Stomach smooth muscle (tissue), 2 donors: ENCODE data around the gene PDYN.

ENCODE experiments used
- H3K27ac ChIP-seq: one replicate; pipeline ENCODE4 v1.7.0; 2013; ENCODE audit warnings: mild to moderate bottlenecking, low read length, inconsistent platforms
- H3K27me3 ChIP-seq, 2 donors: one replicate each; pipeline ENCODE4 v1.7.0; 2013; ENCODE audit warnings: low read length in 2 of 2; ENCODE audit not compliant: insufficient read depth in 2 of 2, control insufficient read depth in 1 of 2
- H3K36me3 ChIP-seq, 2 donors: one replicate each; pipeline ENCODE4 v1.7.0; 2013; ENCODE audit warnings: low read length in 2 of 2; ENCODE audit not compliant: control insufficient read depth in 2 of 2, insufficient read depth in 2 of 2
- H3K4me1 ChIP-seq: one replicate; pipeline ENCODE4 v1.7.0; 2013; ENCODE audit warnings: low read length; ENCODE audit not compliant: control insufficient read depth, insufficient read depth
- H3K4me3 ChIP-seq, 2 donors: one replicate each; pipeline ENCODE4 v1.7.0; 2013; ENCODE audit warnings: low read length in 2 of 2
- H3K9ac ChIP-seq, 2 donors: one replicate each; pipeline ENCODE4 v1.7.0; 2013; ENCODE audit warnings: low read length in 2 of 2, mild to moderate bottlenecking in 1 of 2
- H3K9me3 ChIP-seq, 2 donors: one replicate each; pipeline ENCODE4 v1.7.0; 2013; ENCODE audit warnings: low read length in 2 of 2; ENCODE audit not compliant: control insufficient read depth in 2 of 2
- donor health status: healthy.
- donor health status: Pancreatic carcinoma.

The PDYN gene

DNA sequence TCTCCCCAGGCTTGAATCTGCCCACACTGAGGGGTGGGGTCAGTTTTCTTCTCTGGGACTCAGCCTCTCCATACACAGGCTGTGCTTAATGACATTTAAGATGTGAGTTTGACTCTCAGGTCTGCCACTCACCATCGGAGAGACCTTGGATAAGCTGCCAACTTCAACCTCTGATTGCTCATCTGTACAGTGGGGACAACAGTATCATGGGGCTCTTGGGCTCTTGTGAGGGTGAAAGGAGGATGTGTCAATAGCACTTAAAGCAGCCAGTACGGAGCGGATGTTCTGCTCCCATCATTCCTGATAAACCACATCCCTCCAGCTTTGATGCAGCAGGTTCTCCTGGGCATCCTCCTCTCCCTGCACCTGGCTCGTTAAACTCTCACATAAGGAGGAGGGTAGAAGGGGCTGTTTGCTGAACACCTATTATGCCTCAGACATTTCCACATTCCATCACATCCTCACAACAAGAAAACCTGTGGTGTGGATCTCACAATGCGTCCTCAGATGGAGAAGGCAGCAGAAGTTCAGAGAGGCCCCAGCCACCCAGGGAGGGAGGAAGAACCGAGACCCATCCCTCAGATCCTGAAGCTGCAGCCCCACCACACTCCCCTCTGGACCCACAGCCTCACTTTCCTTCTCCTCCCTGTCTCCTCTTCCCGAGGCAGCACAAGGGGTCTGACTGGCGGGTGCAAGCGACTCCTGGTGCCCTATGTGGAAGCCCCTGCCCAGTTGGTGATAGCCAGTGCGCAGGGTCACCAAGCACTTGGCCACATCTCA is 1.9 kb upstream of the PDYN start:
- peaks cover 22 to 32% of the 10 kb centered on the region in 2 donors for H3K27me3 ChIP-seq
- no peak overlapping the region for H3K27ac ChIP-seq
- H3K9me3 ChIP-seq = no peaks in the 10 kb centered on the region
- H3K9ac ChIP-seq = no peak overlapping the region
- no peak overlapping the region for H3K4me3 ChIP-seq
- H3K4me1 ChIP-seq = no peaks in the 10 kb centered on the region
- no peaks in the 10 kb centered on the region for H3K36me3 ChIP-seq

DNA sequence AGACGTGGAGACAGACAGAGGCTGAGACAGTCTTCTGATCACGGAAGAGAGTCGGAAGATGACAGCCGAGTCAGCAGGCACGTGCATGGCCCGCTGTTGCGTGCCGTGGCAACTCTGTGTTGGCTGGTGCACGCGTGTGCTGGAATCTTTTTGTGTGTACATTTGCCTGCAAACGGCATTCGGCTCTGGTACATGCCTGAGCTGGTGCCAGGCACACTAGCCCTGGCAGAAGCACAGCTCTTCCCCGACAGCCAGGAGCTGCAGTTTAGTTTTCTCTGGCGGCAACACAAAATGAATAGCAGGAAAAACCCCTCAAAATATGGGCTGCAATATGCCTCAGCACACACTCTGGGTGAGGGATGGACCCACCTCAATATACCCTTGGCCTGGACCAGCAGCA is 769 bp upstream of the PDYN start:
- H3K27me3 ChIP-seq = peaks cover 22 to 37% of the 10 kb centered on the region in 2 donors

DNA sequence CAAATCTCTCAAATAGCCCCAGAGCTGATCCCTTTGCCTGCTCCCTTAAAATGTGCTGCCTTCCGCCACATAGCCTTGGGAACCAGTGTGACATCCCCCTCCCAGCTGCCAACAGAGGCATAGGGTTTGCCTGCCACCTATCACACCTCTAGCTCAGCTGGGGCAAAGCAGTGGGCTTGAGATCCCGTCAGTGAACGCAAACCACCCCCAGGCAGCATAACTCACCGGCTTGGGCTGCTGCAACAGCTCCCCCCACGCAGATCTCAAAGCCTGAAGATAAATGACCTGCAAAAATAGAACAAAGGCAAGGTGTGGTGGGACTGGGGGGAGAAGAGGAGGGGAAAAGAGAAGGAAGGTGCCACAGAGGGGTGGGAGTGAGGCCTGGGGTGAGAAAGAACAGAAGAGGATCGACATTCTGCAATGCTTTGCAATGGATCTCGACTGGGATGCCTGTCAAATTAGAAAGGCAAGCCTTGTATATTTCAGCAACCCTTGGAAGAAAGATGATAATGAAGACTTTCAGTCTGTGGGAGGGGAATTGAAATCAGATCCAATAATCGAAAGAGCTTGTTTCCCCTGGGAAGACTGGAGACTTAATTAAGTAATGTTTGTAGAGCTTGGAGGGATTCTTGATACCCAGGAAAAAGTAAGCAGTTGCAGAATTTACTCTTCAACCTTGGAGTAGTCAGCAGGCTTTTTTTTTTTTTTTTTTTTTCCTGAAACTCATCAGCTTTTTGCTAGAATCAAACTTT is 1.3 kb downstream of the PDYN start:
- Histone ChIP-seq H3K27me3 (peaks cover 21 to 35% of the 10 kb centered on the region in 2 donors), H3K9me3 (no peaks in the 10 kb centered on the region), H3K4me1 (no peaks in the 10 kb centered on the region), H3K9ac (no peak overlapping the region), H3K4me3 (no peak overlapping the region), H3K27ac (no peak overlapping the region), H3K36me3 (no peaks in the 10 kb centered on the region)

More for the DNA sequence above, 769 bp upstream of the PDYN start:
- H3K9ac ChIP-seq = no peak overlapping the region
- no peaks in the 10 kb centered on the region for H3K9me3 ChIP-seq
- H3K36me3 ChIP-seq = no peaks in the 10 kb centered on the region
- no peak overlapping the region for H3K4me3 ChIP-seq
- no peaks in the 10 kb centered on the region for H3K4me1 ChIP-seq
- H3K27ac ChIP-seq = no peak overlapping the region

DNA sequence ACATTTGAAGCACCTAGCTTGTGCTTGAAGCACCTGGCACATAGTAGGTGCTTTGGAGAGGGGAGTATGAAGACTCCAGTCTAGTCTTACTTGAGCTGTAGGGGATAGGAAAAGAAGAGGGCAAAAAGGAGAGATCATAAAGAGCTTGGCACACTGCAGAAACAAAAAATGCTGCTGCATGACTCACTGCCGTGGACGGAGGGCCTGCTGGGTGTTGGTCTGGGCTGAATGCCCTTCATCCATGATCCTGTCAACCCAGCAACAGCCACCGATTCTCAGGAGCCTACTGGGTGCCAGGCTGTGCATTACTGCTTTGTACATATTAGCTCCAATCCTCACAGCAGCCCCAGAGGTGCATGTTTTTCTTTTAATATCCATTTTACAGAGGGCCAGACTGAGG is 6.0 kb downstream of the PDYN start:
- no peaks in the 10 kb centered on the region for H3K4me1 ChIP-seq
- H3K27me3 ChIP-seq = peaks cover 22 to 26% of the 10 kb centered on the region in 2 donors
- no peaks in the 10 kb centered on the region for H3K9me3 ChIP-seq
- no peaks in the 10 kb centered on the region for H3K36me3 ChIP-seq
- no peak overlapping the region for H3K27ac ChIP-seq
- no peak overlapping the region for H3K9ac ChIP-seq
- no peak overlapping the region for H3K4me3 ChIP-seq

DNA sequence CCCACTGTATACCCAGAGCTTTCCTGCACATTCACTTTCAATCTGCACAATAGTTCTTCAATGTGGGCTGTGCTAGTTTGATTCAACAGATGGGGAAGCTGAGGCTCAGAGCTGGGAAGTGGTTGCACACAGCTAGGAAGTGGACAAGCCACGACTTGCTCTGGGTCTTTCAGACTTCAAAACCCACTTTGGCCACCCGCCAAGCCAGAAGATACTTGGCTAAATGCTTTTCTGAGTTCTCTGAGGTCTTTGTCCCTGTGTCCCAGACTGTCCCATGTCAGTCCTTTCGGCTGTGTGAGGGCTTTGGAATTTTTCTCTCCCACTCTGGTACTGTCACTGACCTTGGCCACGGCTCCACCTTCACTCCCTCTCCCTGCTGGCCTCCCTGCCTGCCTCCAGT is 10.6 kb downstream of the PDYN start:
- H3K27me3 ChIP-seq = peaks cover 18 to 22% of the 10 kb centered on the region in 2 donors
- no peak overlapping the region for H3K4me3 ChIP-seq
- H3K9me3 ChIP-seq = no peaks in the 10 kb centered on the region
- no peak overlapping the region for H3K27ac ChIP-seq
- H3K36me3 ChIP-seq = no peaks in the 10 kb centered on the region
- no peaks in the 10 kb centered on the region for H3K4me1 ChIP-seq
- no peak overlapping the region for H3K9ac ChIP-seq

DNA sequence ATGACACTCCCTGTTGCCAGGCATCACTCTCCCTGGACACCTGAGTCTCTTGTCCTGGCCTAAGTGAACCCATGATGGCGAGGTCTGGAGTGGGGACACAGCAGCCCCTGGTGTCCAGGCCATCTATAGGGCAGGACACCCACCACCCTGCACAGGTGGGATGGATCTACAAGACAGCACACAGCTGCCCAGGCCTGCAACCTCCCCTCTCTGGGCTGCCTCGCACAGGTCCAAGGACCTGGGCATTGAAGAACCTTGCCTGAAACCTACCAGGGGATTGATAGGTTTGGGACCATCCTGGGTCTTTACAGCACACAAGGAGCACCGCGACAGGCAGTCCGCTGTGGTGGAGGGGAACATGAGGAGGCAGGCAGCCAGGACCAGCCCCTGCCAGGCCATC is 11.2 kb downstream of the PDYN start:
- Histone ChIP-seq H3K36me3 (no peaks in the 10 kb centered on the region), H3K9ac (no peak overlapping the region), H3K4me3 (no peak overlapping the region), H3K4me1 (no peaks in the 10 kb centered on the region), H3K27ac (no peak overlapping the region), H3K27me3 (peaks cover 18 to 26% of the 10 kb centered on the region in 2 donors), H3K9me3 (no peaks in the 10 kb centered on the region)

DNA sequence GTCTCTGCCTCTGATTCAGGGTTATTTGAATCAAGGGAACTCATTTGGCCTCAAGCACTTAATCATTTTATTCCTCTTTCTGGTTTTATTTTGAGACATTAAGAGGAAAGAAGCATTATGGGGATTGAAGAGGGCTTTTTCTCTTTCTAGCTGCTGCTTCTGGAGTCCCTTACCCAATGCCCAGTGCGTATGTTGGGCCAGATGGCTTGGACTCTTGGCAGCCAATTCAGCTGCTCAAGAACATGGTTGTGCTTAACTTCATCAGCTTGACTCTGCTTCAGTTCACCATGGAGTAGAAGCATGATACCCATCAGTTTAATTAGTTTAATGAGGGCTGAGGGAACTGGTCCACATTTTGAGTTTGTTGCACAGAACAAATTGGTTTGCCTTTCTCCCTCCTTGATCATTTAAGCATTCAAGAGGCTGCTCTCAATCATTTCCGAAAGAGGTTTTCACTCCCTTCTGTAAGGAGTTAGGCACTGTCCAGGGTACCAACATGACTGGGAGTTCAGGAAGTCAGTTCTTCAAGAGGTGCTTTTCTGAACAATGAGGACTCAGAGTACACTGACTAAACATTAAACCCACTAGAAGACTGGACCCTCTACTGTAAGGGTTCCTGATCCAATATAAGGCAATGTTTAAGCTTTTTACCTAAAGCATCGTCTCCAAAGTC is 14.6 kb downstream of the PDYN start:
- H3K36me3 ChIP-seq = no peaks in the 10 kb centered on the region
- H3K27ac ChIP-seq = no peak overlapping the region
- H3K9me3 ChIP-seq = no peaks in the 10 kb centered on the region
- no peak overlapping the region for H3K9ac ChIP-seq
- no peaks in the 10 kb centered on the region for H3K4me1 ChIP-seq
- H3K27me3 ChIP-seq = peaks cover 12 to 20% of the 10 kb centered on the region in 2 donors
- H3K4me3 ChIP-seq = no peak overlapping the region

DNA sequence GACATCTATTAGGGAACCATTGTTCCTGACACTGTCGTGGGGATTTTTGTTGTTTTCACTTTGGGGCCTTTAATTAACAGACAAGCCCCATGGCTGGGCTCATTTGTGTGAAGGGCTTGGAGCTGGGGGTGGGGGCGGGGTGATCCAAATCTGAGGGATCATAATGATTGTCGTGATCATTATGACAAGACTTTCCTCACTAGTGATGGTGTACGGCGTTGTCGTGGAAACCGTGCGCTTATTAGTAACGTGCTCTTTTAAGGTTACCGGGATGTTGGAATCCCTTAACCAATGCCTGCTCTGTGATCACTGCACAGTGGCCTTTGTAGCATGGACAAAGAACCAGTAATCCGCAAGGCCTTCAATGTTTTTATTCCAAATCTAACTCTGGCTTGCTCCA is 18.6 kb downstream of the PDYN start:
- no peak overlapping the region for H3K27ac ChIP-seq
- peaks cover 12 to 13% of the 10 kb centered on the region in 2 donors for H3K27me3 ChIP-seq
- no peak overlapping the region for H3K4me3 ChIP-seq
- H3K9ac ChIP-seq = no peak overlapping the region
- H3K36me3 ChIP-seq = no peaks in the 10 kb centered on the region
- H3K4me1 ChIP-seq = no peaks in the 10 kb centered on the region
- H3K9me3 ChIP-seq = no peaks in the 10 kb centered on the region

DNA sequence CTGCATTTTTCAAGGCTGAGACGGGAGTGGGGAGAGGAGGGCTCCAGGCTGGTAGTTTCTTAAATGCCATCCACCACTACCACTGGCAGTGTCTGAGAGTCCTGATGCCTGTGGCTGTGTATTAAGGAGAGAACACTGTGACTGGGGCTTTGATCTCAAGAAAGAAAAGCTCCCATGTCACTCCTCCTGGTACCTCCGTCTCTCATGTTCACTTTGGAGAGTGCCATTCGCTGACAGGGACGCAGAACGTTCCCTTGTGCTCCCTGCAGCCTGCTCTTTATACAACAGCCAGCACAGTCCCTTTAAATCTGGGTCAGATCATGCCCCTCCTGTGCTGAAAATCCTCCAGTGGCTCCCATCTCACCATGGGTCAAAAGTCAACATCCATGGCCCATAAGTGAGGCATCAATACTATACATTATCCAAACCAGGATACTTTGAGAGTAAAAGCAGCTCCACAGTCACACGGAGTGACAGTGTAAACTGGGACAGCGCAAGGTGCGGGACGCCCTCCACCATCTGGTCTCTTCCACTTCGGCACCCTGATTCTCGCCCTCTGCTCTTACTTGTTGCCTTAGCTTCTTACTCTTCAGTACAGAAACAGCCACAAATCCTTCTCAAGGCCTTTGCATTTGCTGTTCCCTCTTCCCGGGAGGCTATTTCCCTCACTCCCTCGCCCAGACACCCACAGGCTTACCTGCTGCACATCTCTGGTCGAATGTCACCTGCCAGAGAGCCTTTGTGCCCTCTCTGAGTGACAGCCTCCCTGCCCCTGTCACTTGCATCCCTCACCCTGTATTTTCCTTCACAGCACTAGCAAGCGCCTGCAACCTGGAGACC is 20.0 kb downstream of the PDYN start:
- H3K27me3 ChIP-seq = peaks cover 4 to 8% of the 10 kb centered on the region in 2 donors
- no peaks in the 10 kb centered on the region for H3K36me3 ChIP-seq
- no peak overlapping the region for H3K27ac ChIP-seq
- H3K9ac ChIP-seq = no peak overlapping the region
- no peaks in the 10 kb centered on the region for H3K9me3 ChIP-seq
- H3K4me3 ChIP-seq = no peak overlapping the region
- H3K4me1 ChIP-seq = no peaks in the 10 kb centered on the region

DNA sequence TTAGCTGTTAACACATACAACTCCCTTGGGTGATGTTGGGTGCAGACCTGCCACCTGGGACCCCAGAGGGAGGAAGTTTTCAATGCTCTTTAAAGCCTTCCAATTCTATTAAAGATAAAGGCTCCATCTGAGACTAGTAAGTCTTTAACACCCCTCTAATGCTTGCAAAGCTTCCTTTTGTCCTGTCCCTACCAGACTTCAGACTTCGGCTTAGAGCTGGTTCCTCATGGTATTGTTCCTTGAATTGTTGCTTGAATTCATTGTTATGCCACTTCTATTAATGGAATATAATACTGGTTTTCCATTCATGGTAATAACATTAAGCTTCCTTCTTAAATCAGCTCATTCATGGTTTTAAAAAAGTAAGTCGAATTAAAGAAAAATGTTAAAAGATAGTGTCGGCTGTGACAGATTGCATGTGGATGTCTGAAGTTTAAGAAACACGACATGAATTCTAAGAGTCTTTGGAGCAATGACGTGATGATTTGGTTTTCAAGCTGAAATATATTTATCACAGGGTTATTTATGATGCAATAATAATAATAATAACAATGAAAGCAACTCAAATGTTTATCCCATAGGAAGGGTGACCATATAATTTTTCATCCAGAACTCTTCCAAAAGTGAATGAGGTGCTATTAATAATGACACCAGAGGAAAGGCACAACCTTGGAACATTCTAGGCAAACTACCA is 21.8 kb downstream of the PDYN start:
- H3K36me3 ChIP-seq = no peaks in the 10 kb centered on the region
- H3K9ac ChIP-seq = no peak overlapping the region
- peaks cover 3 to 4% of the 10 kb centered on the region in 2 donors for H3K27me3 ChIP-seq
- no peak overlapping the region for H3K27ac ChIP-seq
- H3K9me3 ChIP-seq = no peaks in the 10 kb centered on the region
- no peak overlapping the region for H3K4me3 ChIP-seq
- H3K4me1 ChIP-seq = no peaks in the 10 kb centered on the region
